IPS-NIHi7 (cell line): ENCODE data around the gene TEX13A.

Experiments used
- DNase-seq: peaks from one replicate; pipeline ENCODE4 v3.0.0; 2012; ENCODE audit warnings: mixed read lengths; ENCODE audit errors: extremely low spot score

Gene TEX13A

GRCh38 chrX:105173071-105173470, 47.4 kb downstream of the TEX13A start:
- no peak for DNase-seq
